Thyroid gland (tissue), 4 donors: ENCODE data around the gene TAAR1.
A peak's percentile ranks its signal among the peaks of the same experiment; 100 is the strongest.

Experiments
- CTCF ChIP-seq, 6 experiments: fragments of 200-600 bp in 3 of 6; fragments of 450-650 bp in 3 of 6; sonication (generic) in 3 of 6; IDR thresholded peaks; one replicate each; pipeline ENCODE4 v1.5.1; 2016 to 2019; ENCODE audit warnings: antibody characterized with exemption in 6 of 6, mild to moderate bottlenecking in 2 of 6, inconsistent platforms in 1 of 6, moderate library complexity in 1 of 6
- POLR2A ChIP-seq, 2 donors: fragments of 450-650 bp; IDR thresholded peaks; one replicate each; pipeline ENCODE4 v1.6.1; 2017; ENCODE audit warnings: antibody characterized with exemption in 2 of 2, mild to moderate bottlenecking in 2 of 2, moderate library complexity in 1 of 2

DNA sequence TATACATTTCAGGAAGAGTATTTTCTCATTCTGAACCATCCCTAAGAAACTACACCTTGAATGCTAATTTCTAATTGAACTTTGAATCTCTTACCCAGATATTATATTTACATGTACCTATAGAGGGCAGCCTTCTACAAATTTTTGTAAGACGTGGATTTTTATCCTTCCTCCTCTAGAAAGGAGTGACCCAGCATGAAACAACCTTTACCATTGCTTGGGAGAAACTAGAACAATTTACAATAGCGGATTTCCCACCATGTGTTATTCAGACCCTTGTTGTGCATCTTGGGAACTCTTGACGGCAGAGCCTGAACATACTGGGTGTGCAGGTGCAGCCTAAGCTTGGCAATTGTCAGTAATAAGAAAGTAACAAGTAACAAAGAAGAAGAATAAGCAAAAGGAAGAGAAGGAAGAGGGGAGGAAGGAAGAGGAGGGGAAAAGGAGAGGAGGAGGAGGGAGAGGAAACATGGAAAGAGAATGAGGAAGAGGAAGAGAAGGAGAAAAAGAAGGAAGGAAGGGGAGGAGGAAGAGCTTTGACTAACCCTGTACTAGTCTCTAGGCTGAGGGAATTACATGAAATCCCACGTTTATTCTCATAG, 10.8 kb upstream of the TAAR1 start:
- TF ChIP-seq POLR2A (IDR thresholded peaks at IDR 0.05): no peak
- peak in 4 of 6 experiments; percentile 2 to 51 (median 30) for TF ChIP-seq CTCF (IDR thresholded peaks at IDR 0.05)
